ENCODE measurements around the gene CACNA1B. TPM values are rescaled to one million over a fixed set of nuclear protein-coding genes. Genes with fewer than 3 reads are reported as not detected.

The CACNA1B gene
- total and polyA plus RNA-seq, 2 of the 4 experiments (the other 2 are of a cell fraction) = 0.02 TPM; not detected in 1

- Histone ChIP-seq H2BK15ac (ENCODE audit: low read depth, low read length) (no peak overlapping the region), H3K27ac (ENCODE audit: insufficient read depth, low read length) (no peak overlapping the region), H3K79me1 (ENCODE audit: low read depth in 1 of 2, low read length in 2 of 2) (no peaks in the 10 kb centered on the region), H3K4me3 (ENCODE audit: insufficient read depth, low read depth, low read length) (no peak overlapping the region), H3K9me3 (ENCODE audit: control insufficient read depth, insufficient read depth, low read length) (peaks cover 5% of the 10 kb centered on the region), H4K91ac (ENCODE audit: insufficient read depth, low read depth, low read length) (no peak overlapping the region), H3K4me1 (ENCODE audit: control insufficient read depth, insufficient read depth, low read length) (no peaks in the 10 kb centered on the region), H3K4me2 (ENCODE audit: low read depth, low read length) (no peak overlapping the region), H2AFZ (replicated peaks; ENCODE audit: low read length, poor library complexity) (no peak overlapping the region), H3K9me1 (ENCODE audit: insufficient read depth, low read length) (no peaks in the 10 kb centered on the region), H3K18ac (ENCODE audit: low read depth, low read length) (no peak overlapping the region), H2BK5ac (ENCODE audit: low read depth, low read length, poor library complexity, severe bottlenecking) (no peak overlapping the region), H3K9ac (ENCODE audit: low read depth, low read length) (no peak overlapping the region), H3K56ac (ENCODE audit: extremely low read depth, insufficient read depth, low read length) (no peak overlapping the region), H3K4ac (ENCODE audit: low read depth, low read length) (no peak overlapping the region), H3K36me3 (ENCODE audit: control insufficient read depth, insufficient read depth, low read length) (no peaks in the 10 kb centered on the region), H2AK5ac (ENCODE audit: low read depth, low read length) (no peak overlapping the region), H3K27me3 (ENCODE audit: control insufficient read depth, insufficient read depth, low read length) (peaks cover 6% of the 10 kb centered on the region; the same call in 1 of the 2 replicates), H4K8ac (ENCODE audit: low read depth in 2 of 2, low read length in 2 of 2) (no peak overlapping the region), H2AK9ac (replicated peaks; ENCODE audit: low read depth, low read length, poor library complexity) (no peak overlapping the region), H3K23ac (ENCODE audit: low read depth, low read length) (no peak overlapping the region), H2BK120ac (ENCODE audit: low read depth, low read length) (no peak overlapping the region), H4K20me1 (ENCODE audit: insufficient read depth, low read length) (no peaks in the 10 kb centered on the region), H3K14ac (replicated peaks; ENCODE audit: low read depth, low read length) (no peak overlapping the region), H4K5ac (ENCODE audit: low read depth, low read length) (no peak overlapping the region), H2BK20ac (ENCODE audit: low read depth, low read length) (no peak overlapping the region)
- intact Hi-C loops (cut with micrococcal nuclease) = no loop called here
- ATAC-seq (ENCODE audit: low read depth) (no peak), DNase-seq (no peak)
- 47% methylated on average over 5 of the region's 13 CpGs; no CpG with 5 or more reads in 1 of the 2 experiments for WGBS, 2 experiments (ENCODE audit: extremely low coverage in 2 of 2, insufficient read length in 1 of 2)
- ChIA-PET POLR2A (ENCODE audit: unreplicated experiment) (no interaction called here), CTCF (no interaction called here)
- in situ Hi-C loops (cut with MboI; ENCODE audit: low sequenced_read_pairs) = no loop called here
- BruUV-seq (replicated peaks) = no TSS peak
- dilution Hi-C loops (cut with HindIII; ENCODE audit: low sequenced_read_pairs, unreplicated experiment) = no loop called here
- TF ChIP-seq NFE2L2 (IDR thresholded peaks at IDR 0.05; ENCODE audit: low read depth, low read length) (no peak), FOS (IDR thresholded peaks at IDR 0.05; ENCODE audit: low read depth, low read length) (no peak), USF2 (IDR thresholded peaks at IDR 0.05; ENCODE audit: low read depth, low read length) (no peak), POLR2A (IDR thresholded peaks at IDR 0.05; ENCODE audit: low read depth, low read length) (no peak), SMC3 (IDR thresholded peaks at IDR 0.05; ENCODE audit: low read depth, low read length) (no peak)
Measured at GRCh38 chr9:138020120-138020794, 142.7 kb downstream of the CACNA1B start.

All from IMR-90 (cell line).